Panc1 (cell line): Measurements from ENCODE around the gene LNPK. TPM values are rescaled to one million over a fixed set of nuclear protein-coding genes. Genes with fewer than 3 reads are reported as not detected.

ENCODE experiments used
- ATAC-seq: fragments of 200-7000 bp; cut with Tn5 transposase; 2 replicates; pipeline ENCODE4 v1.9.1; 2020; ENCODE audit warnings: mild to moderate bottlenecking, moderate library complexity
- BruUV-seq: library from RNA; stranded (reverse); fragments of 400-500 nt; replicated peaks from 2 replicates; lab custom pipeline; 2021; lab: Mats Ljungman, UMichigan
- CTCF ChIA-PET: fragments of 300-600 bp; sonication (Branson Sonifier 250); formaldehyde crosslinking; loops from one replicate; lab custom pipeline; 2022; ENCODE audit warnings: antibody characterized with exemption; lab: Charles Lee
- POLR2A ChIA-PET: fragments of 300-600 bp; sonication (Branson Sonifier 250); formaldehyde crosslinking; loops from one replicate; lab custom pipeline; 2022; ENCODE audit warnings: antibody characterized with exemption; lab: Charles Lee
- DNase-seq: peaks from one replicate; pipeline ENCODE4 v3.0.0-alpha.2; 2010; ENCODE audit warnings: low read depth, low spot score
- H3K27ac ChIP-seq: 2 replicates; pipeline ENCODE4 v1.5.1; 2011; ENCODE audit warnings: mild to moderate bottlenecking, low read length, inconsistent platforms
- H3K27me3 ChIP-seq: fragments of 200-500 bp; sonication (Bioruptor generic); 2 replicates; pipeline ENCODE4 v1.6.0; 2014; ENCODE audit warnings: low read length, inconsistent platforms; ENCODE audit not compliant: control insufficient read depth, insufficient read depth
- H3K36me3 ChIP-seq: fragments of 200-500 bp; sonication (Bioruptor generic); 2 replicates; pipeline ENCODE4 v1.5.1; 2014; ENCODE audit warnings: inconsistent platforms, mild to moderate bottlenecking, low read length, moderate library complexity; ENCODE audit not compliant: control insufficient read depth, insufficient read depth
- H3K4me1 ChIP-seq: 2 replicates; pipeline ENCODE4 v1.5.1; 2011; ENCODE audit warnings: inconsistent platforms, mild to moderate bottlenecking, low read length, moderate library complexity; ENCODE audit not compliant: control insufficient read depth, insufficient read depth
- H3K4me3 ChIP-seq, 2 experiments: 2 replicates each; pipeline ENCODE4 v1.5.1; 2011 to 2012; ENCODE audit warnings: low read depth in 2 of 2, low read length in 2 of 2, mild to moderate bottlenecking in 2 of 2, inconsistent platforms in 1 of 2, moderate library complexity in 1 of 2
- H3K9me3 ChIP-seq: fragments of 200-500 bp; sonication (Bioruptor generic); 2 replicates; pipeline ENCODE4 v1.5.1; 2014; ENCODE audit warnings: low read depth, mild to moderate bottlenecking, inconsistent platforms, low read length, moderate library complexity; ENCODE audit not compliant: control insufficient read depth, insufficient read depth
- CTCF ChIP-seq: fragments of 450-650 bp; IDR thresholded peaks from 2 replicates; pipeline ENCODE4 v1.5.1; 2017; ENCODE audit warnings: mild to moderate bottlenecking
- POLR2AphosphoS5 ChIP-seq: IDR thresholded peaks from 2 replicates; pipeline ENCODE4 v1.6.1; 2012; ENCODE audit warnings: mild to moderate bottlenecking, low read depth, low read length, moderate library complexity
- SIN3A ChIP-seq: IDR thresholded peaks from 2 replicates; pipeline ENCODE4 v1.6.1; 2012; ENCODE audit warnings: low read depth, mild to moderate bottlenecking, low read length, moderate library complexity, borderline replicate concordance; ENCODE audit not compliant: insufficient read depth
- TCF7L2 ChIP-seq: IDR thresholded peaks from 2 replicates; pipeline ENCODE4 v1.6.1; 2011; ENCODE audit warnings: mild to moderate bottlenecking, low read depth, low read length, inconsistent platforms
- in situ Hi-C: cut with HindIII; loops from 2 replicates; pipeline ENCODE4 v1.10.0; 2016; ENCODE audit warnings: low sequenced_read_pairs, low pct_unique_long_range_greater_than_20kb
- intact Hi-C: fragments of 100-400 bp; cut with micrococcal nuclease; formaldehyde crosslinking; loops from one replicate; pipeline ENCODE4 v1.10.0; 2022; ENCODE audit not compliant: unreplicated experiment
- total RNA-seq: library from RNA; stranded (reverse); gene quantifications from one replicate; pipeline ENCODE4 v1.2.1, GENCODE V29; 2021; ENCODE audit not compliant: unreplicated experiment
- TF ChIP-seq, protein P1 (sequence below), 2 experiments: IDR thresholded peaks; 2 replicates each; pipeline ENCODE4 v1.6.1; 2011 to 2012; ENCODE audit warnings: low read depth in 2 of 2, control low read depth in 1 of 2, low read length in 1 of 2, mild to moderate bottlenecking in 1 of 2, moderate library complexity in 1 of 2; ENCODE audit not compliant: insufficient read depth in 1 of 2

LNPK gene
- total RNA-seq, 1 experiment from 2014 or later, result 27.3 TPM

DNA sequence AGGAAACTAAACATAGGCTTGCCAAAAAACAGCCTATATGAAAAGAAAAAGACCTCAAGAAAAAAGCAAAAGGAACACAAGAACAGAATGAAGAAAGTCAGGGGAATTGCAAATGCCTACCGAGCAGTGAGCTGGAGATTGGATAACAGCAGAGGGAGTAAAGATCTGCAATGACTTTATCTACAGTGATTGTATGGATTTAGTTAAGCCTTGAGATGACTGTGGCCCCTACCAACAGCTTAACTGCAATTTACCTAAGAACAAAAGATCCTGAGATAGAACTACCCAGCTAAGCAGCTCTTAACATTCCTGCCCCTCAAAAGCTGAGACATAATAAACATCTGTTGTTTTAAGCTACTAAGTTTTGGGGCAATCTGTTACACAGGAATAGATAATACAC is 20.5 kb downstream of the LNPK start:
- intact Hi-C loops, result no loop called here
- TF ChIP-seq SIN3A (no peak), CTCF (no peak), TCF7L2 (no peak), POLR2AphosphoS5 (no peak)
- TF ChIP-seq, protein P1, sequence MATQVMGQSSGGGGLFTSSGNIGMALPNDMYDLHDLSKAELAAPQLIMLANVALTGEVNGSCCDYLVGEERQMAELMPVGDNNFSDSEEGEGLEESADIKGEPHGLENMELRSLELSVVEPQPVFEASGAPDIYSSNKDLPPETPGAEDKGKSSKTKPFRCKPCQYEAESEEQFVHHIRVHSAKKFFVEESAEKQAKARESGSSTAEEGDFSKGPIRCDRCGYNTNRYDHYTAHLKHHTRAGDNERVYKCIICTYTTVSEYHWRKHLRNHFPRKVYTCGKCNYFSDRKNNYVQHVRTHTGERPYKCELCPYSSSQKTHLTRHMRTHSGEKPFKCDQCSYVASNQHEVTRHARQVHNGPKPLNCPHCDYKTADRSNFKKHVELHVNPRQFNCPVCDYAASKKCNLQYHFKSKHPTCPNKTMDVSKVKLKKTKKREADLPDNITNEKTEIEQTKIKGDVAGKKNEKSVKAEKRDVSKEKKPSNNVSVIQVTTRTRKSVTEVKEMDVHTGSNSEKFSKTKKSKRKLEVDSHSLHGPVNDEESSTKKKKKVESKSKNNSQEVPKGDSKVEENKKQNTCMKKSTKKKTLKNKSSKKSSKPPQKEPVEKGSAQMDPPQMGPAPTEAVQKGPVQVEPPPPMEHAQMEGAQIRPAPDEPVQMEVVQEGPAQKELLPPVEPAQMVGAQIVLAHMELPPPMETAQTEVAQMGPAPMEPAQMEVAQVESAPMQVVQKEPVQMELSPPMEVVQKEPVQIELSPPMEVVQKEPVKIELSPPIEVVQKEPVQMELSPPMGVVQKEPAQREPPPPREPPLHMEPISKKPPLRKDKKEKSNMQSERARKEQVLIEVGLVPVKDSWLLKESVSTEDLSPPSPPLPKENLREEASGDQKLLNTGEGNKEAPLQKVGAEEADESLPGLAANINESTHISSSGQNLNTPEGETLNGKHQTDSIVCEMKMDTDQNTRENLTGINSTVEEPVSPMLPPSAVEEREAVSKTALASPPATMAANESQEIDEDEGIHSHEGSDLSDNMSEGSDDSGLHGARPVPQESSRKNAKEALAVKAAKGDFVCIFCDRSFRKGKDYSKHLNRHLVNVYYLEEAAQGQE (IDR thresholded peaks at IDR 0.05; ENCODE audit: insufficient read depth in 1 of 2, low read depth in 2 of 2, low read length in 1 of 2), result no peak
- Histone ChIP-seq H3K4me3 (no peak overlapping the region), H3K27me3 (no peaks in the 10 kb centered on the region), H3K36me3 (no peaks in the 10 kb centered on the region), H3K27ac (no peak overlapping the region), H3K9me3 (no peaks in the 10 kb centered on the region), H3K4me1 (no peaks in the 10 kb centered on the region)
- ChIA-PET CTCF (no interaction called here), POLR2A (no interaction called here)
- in situ Hi-C loops, result no loop called here
- DNase-seq, result no peak
- no peak for ATAC-seq
- BruUV-seq, result no TSS peak

GRCh38 chr2:175976391-175977157 is 25.5 kb downstream of the LNPK start:
- ChIA-PET POLR2A (no interaction called here), CTCF (no interaction called here)
- ATAC-seq (no peak), DNase-seq (no peak)
- no peaks in the 10 kb centered on the region for H3K9me3 ChIP-seq
- no peak overlapping the region for H3K27ac ChIP-seq
- intact Hi-C loops (no loop called here), in situ Hi-C loops (no loop called here)
- no peaks in the 10 kb centered on the region for H3K27me3 ChIP-seq
- no peak overlapping the region for H3K4me3 ChIP-seq
- H3K4me1 ChIP-seq, result no peaks in the 10 kb centered on the region
- BruUV-seq, result no TSS peak
- TF ChIP-seq, protein P1 (IDR thresholded peaks at IDR 0.05; ENCODE audit: insufficient read depth in 1 of 2, low read depth in 2 of 2, low read length in 1 of 2), result no peak
- TF ChIP-seq SIN3A (no peak), TCF7L2 (no peak), CTCF (no peak), POLR2AphosphoS5 (no peak)
- H3K36me3 ChIP-seq, result no peaks in the 10 kb centered on the region
